WI38 (cell line): ENCODE data around the gene LDB3.

Source experiments
- H3K4me3 ChIP-seq: 2 replicates; pipeline ENCODE4 v1.5.1; 2011; ENCODE audit warnings: low read depth, mild to moderate bottlenecking, control low read depth, low read length
- TF ChIP-seq, protein P1 (sequence below): IDR thresholded peaks from 2 replicates; pipeline ENCODE4 v1.5.1; 2012; ENCODE audit warnings: low read depth, mild to moderate bottlenecking, control low read depth, low read length

LDB3 gene

DNA sequence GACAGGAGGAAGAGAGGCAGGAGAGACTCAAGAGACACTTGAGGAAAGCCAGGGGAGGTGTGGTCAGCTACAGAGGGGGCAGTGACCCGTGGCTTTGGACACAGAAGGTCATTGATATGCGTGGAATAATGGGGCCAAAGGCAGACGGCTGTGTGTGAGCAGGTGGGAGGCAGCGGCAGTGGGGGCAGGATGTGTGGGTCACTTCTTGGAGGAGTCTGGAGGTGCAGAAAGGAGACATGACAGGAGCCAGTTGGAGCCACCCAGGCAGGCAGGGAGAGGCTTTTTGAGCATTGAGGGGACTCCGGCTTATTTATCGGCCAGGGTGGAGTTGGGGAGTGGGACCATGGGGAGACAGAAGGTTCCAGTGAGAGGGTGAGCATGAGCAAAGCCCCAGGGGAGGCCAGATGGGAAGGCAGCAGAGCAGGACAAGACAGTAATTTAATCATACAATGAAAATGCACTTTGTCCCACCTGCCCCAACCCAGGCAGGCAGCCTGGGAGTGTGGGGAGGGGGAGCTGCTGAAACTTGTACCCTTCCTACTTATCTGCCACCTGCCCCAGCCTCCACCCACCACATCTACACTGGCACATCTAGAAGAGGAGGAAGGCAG lies 5.0 kb downstream of the LDB3 start:
- no peak overlapping the region for H3K4me3 ChIP-seq
- TF ChIP-seq, protein P1, sequence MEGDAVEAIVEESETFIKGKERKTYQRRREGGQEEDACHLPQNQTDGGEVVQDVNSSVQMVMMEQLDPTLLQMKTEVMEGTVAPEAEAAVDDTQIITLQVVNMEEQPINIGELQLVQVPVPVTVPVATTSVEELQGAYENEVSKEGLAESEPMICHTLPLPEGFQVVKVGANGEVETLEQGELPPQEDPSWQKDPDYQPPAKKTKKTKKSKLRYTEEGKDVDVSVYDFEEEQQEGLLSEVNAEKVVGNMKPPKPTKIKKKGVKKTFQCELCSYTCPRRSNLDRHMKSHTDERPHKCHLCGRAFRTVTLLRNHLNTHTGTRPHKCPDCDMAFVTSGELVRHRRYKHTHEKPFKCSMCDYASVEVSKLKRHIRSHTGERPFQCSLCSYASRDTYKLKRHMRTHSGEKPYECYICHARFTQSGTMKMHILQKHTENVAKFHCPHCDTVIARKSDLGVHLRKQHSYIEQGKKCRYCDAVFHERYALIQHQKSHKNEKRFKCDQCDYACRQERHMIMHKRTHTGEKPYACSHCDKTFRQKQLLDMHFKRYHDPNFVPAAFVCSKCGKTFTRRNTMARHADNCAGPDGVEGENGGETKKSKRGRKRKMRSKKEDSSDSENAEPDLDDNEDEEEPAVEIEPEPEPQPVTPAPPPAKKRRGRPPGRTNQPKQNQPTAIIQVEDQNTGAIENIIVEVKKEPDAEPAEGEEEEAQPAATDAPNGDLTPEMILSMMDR, result no peak

DNA sequence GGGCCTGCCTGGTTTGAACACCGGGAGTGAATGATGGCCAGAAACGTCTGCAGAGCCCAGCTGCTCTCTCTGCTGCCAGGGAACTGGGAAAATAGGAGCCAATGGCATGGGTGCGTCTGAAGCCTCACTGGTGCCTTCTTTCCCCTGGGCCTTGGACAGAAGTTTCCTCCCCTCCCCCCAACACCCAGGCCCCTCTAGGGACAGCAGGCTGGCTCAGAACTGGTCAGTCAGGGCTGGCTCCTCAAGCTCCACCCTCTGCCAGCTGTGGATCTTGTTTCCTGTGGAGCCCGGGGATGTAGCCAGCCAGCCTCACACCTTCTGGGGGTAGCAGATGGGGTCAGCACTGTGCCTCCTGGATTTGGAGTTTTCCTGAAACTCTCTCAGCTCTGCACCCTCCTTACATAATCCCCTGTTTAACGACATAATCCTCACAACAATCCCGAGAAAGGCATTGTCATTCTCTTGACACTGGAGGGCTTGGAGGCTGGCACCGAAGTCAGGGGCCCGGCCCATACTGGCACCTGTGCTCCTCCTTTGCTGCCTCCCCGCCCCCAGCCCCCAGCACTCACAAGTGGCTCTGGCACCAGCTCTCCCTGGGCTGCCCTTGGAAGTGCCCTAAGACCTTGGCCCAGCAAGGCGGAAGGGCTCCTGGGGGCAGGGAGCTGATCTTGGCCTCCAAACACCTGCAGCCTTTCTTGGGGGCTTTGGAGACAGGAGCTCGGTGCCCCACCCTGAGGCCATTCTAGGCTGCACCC lies 5.7 kb downstream of the LDB3 start:
- H3K4me3 ChIP-seq, result no peak overlapping the region
- TF ChIP-seq, protein P1, result no peak

DNA sequence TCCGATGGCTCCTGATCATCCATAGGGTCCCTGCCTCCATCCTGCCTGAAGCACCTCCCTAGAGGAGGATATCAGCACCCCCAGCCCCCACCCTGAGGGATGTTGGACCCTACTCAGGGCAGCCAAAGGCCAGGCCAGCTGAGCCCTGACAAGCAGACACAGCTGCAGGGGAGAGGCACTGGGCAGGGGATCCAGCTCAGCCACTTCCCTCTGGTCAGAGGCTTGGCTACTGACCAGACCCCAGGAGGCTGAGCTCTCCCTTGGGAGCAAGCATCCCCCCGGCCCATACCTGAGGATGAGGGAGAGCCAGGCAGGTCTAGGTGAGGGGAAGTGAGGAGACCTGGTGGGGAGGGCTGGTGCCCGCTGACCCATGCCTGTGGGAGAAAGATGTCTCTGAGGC lies 6.6 kb downstream of the LDB3 start:
- TF ChIP-seq, protein P1, result no peak
- no peak overlapping the region for H3K4me3 ChIP-seq

DNA sequence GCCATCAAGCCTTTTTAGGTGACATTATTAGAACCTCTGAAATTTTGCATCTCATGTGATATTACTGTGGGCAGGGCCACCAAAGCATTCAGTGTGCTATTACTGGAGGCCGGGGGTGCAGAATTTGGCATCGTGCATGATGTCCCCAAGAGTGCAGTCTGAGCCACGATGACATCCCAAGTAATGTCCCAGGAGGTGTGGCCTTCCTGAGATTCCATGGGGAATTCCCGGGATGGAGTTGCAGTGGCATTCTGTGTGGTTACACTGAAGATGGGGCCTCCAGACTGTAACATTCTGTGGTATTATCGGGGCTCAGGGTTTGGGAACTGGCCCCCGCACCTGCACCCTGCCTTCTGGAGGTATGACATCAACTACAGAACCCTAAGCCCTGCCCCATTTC lies 9.1 kb downstream of the LDB3 start:
- TF ChIP-seq, protein P1, result no peak
- H3K4me3 ChIP-seq, result no peak overlapping the region

DNA sequence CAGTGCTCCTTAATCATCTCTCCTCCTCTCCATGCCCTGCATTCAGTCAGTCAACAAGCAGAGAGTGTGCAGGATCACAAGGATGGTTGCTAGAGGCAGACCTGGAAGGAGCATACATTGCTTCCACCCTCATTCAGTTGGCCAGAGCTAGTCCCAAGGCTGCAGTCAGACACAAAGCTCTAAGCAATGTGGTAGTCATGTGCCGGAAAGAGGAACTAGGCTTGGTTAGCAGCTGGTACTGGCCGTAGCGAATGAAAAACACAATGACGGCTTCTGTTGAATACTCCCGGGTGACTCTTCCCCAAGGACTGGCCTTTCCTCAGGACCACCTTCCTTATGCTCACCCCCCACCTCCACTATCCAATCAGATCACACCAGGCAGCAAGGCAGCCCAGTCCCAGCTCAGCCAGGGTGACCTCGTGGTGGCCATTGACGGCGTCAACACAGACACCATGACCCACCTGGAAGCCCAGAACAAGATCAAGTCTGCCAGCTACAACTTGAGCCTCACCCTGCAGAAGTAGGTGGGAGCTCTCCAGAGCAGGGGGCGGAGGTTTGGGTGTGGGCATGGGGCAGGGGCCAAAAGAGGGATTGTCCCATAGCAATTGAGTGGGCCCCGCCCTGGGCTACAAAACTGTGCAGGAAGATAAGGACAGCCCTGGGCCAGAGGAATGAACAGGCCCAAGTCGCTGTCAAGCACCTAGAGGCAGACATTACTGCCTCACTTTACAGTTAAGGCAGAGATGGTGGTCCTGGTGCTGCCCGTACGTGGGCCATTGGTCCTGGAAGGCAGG lies 10.9 kb downstream of the LDB3 start:
- H3K4me3 ChIP-seq, result no peak overlapping the region
- TF ChIP-seq, protein P1, result no peak

DNA sequence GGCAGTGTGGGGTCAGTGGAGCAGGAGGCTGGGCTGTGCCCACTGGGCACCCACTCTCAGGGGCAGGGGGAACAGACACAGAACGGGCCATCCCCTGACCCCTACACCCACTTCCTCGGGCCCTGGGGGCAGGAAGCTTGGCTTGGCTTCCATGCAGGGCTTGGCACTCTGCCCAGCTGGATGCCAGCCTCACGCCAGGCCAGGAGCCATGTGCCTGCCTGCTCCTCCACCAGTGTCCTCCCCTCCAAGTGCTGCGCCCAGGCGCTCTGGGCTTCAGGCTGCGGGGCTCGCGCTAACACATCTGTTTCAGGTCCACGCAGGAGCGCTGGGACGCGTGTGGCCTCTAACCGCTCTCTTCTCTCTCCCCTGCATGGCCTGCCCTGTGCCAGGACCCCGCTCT lies 12.7 kb downstream of the LDB3 start:
- H3K4me3 ChIP-seq, result no peak overlapping the region
- TF ChIP-seq, protein P1, result no peak
